Measurements from ENCODE around the gene LRGUK. TPM values are rescaled to one million over a fixed set of nuclear protein-coding genes. Genes with fewer than 3 reads are reported as not detected.
A peak's percentile ranks its signal among the peaks of the same experiment; 100 is the strongest.

LRGUK gene
- total and polyA plus RNA-seq, 2 experiments from 2014 or later = 2.4 to 7.1 TPM

GRCh38 chr7:134197345-134197744 lies 70.2 kb downstream of the LRGUK start:
- peaks cover 19% of the 10 kb centered on the region for H3K4me1 Mint-ChIP-seq
- Histone ChIP-seq H3K9me2 (ENCODE audit: insufficient read depth) (no peaks in the 10 kb centered on the region), H4K20me1 (replicated peaks; ENCODE audit: insufficient read depth) (no peaks in the 10 kb centered on the region), H3K4me3 (no peak overlapping the region), H3K79me2 (replicated peaks; ENCODE audit: insufficient read depth) (no peaks in the 10 kb centered on the region), H3F3A (replicated peaks; ENCODE audit: low read depth) (no peaks in the 10 kb centered on the region), H3K36me3 (ENCODE audit: insufficient read depth) (0 out of 2 replicates have a peak, but pooled peaks cover 3% of the 10 kb centered on the region), H3K27me3 (ENCODE audit: insufficient read depth) (no peaks in the 10 kb centered on the region), H3K4me1 (ENCODE audit: insufficient read depth) (peaks cover 9% of the 10 kb centered on the region; the same call in 1 of the 2 replicates), H3K27ac (ENCODE audit: low read depth) (no peak overlapping the region), H2AFZ (no peak overlapping the region), H3K4me2 (no peak overlapping the region)
- H3K36me3 Mint-ChIP-seq (ENCODE audit: low read depth) = no peaks in the 10 kb centered on the region
- no peak overlapping the region for H3K27ac Mint-ChIP-seq
- no peak overlapping the region for H3K4me3 Mint-ChIP-seq
- ATAC-seq (peak; percentile 61; the same call in 2 of the 3 replicates), DNase-seq (ENCODE audit: low spot score) (no peak)
- H3K27me3 Mint-ChIP-seq (ENCODE audit: insufficient read depth, low read depth, poor library complexity) = peaks cover 4% of the 10 kb centered on the region
- no peak for TF ChIP-seq ZNF114 (CRISPR knock-in tag; IDR thresholded peaks at IDR 0.05)
- TF ChIP-seq CTCF (conservative IDR thresholded peaks at IDR 0.05; ENCODE audit: low read depth in 2 of 2) = peak in 1 of 2 experiments; percentile 42; a peak in 2 of 4 replicates
- no peaks in the 10 kb centered on the region for H3K9me3 Mint-ChIP-seq

- Histone ChIP-seq H3K9me2 (ENCODE audit: insufficient read depth) (no peaks in the 10 kb centered on the region), H2AFZ (no peak overlapping the region), H3K27me3 (ENCODE audit: insufficient read depth) (no peaks in the 10 kb centered on the region), H3K4me1 (ENCODE audit: insufficient read depth) (peaks cover 9% of the 10 kb centered on the region; the same call in 1 of the 2 replicates), H3K4me3 (no peak overlapping the region), H4K20me1 (replicated peaks; ENCODE audit: insufficient read depth) (no peaks in the 10 kb centered on the region), H3K27ac (ENCODE audit: low read depth) (no peak overlapping the region), H3K36me3 (ENCODE audit: insufficient read depth) (peaks cover 6% of the 10 kb centered on the region; the same call in 1 of the 2 replicates), H3K4me2 (no peak overlapping the region), H3F3A (replicated peaks; ENCODE audit: low read depth) (no peaks in the 10 kb centered on the region), H3K79me2 (replicated peaks; ENCODE audit: insufficient read depth) (no peaks in the 10 kb centered on the region)
- ATAC-seq (no peak), DNase-seq (ENCODE audit: low spot score) (no peak)
- H3K27me3 Mint-ChIP-seq (ENCODE audit: insufficient read depth, low read depth, poor library complexity) = peaks cover 4% of the 10 kb centered on the region
- peaks cover 7% of the 10 kb centered on the region; the same call in 2 of the 3 replicates for H3K36me3 Mint-ChIP-seq (ENCODE audit: low read depth)
- peaks cover 19% of the 10 kb centered on the region for H3K4me1 Mint-ChIP-seq
- no peak overlapping the region for H3K4me3 Mint-ChIP-seq
- no peak overlapping the region for H3K27ac Mint-ChIP-seq
- H3K9me3 Mint-ChIP-seq = no peaks in the 10 kb centered on the region
- TF ChIP-seq REST (IDR thresholded peaks at IDR 0.05; ENCODE audit: unreplicated experiment) (no peak), ZNF462 (CRISPR knock-in tag; IDR thresholded peaks at IDR 0.05) (no peak), STAT1 (IDR thresholded peaks at IDR 0.05; ENCODE audit: unreplicated experiment) (no peak), NANOG (IDR thresholded peaks at IDR 0.05; ENCODE audit: borderline replicate concordance) (no peak), CTCF (conservative IDR thresholded peaks at IDR 0.05; ENCODE audit: low read depth in 2 of 2) (no peak), EZH2 (IDR thresholded peaks at IDR 0.05; ENCODE audit: low read depth, unreplicated experiment) (no peak)
Observed at GRCh38 chr7:134200970-134201369, 73.8 kb downstream of the LRGUK start.
